Measurements from ENCODE around the gene RFPL4A.

Gene RFPL4A

DNA sequence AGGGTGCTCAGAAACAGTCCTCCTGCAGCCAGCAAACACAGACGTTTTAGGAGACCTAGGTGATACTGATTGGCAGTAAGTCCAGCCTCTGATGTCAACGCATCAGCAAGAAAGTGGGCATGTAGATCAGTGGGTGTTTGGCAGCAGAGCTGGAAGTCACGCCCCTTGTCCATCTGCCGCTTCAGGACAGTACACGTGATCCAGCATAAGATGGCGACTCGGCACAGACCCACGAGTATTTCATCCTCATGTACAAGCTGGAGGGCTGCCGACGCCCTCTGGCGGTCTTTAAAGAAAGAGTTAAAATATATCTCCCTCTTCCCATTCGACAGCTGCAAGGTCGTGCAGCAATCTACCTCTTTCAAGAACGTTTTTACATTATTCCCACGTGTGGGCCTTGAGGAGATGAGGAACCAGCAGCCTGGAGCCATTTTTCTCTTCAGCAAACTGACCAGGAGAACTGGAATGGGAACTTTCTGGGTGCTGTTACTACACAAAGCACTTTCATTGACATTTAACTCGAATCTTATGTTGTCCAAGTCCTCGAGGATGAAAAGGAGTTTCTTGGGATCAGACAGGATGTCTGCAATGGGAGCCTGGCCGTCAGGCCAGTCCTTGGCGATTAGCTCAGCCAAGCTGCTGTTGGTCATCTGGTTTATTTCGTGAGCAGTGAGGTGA, 50.6 kb downstream of the RFPL4A start:
- peak; percentile 34 to 54 for DNase-seq

DNA sequence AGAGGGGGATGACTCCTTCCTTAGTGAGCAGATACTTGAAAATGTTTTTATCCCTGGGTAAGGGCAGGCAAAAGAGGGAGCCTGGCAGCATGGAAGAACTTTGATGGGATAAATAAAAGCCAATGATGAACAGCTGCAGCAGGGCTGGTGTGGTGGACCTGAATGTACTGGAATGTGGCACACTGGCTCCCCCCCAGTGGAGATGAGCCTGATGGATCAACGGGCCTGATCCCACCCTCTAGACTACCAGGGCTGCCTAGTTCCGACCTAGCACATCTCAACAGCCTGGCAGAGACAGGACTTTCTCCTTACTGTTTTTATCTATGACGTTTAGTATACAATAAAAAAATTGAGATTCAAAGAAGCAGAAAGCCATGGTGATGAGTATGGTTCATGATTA, 52.4 kb downstream of the RFPL4A start:
- no peak for DNase-seq

DNA sequence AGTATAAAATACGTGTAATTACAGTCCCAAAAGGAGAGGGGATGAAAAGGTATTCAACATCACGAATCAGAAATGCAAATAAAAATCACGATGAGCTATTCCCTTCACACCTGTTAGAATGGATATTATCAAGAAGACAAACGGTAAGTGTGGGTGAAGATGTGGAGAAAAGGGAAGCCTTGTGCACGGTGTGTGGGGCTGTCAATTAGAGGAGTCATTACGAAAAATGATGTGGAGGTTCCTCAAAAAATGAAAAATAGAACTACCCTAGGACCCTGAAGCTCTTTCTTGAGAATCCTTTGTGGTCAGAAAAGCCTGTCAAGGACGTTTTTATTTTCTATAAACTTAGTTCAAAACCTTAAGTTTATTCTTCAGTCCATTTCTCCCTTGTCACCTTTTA, 53.6 kb downstream of the RFPL4A start:
- DNase-seq: no peak

All from CD4-positive, alpha-beta T cell treated with Interferon alpha-2 for 1 hour (primary cell).